HG03354 (cell line): ENCODE data around the gene SEMA3D.

ENCODE experiments used
- ATAC-seq: cut with Tn5 transposase; IDR thresholded peaks from one replicate; pipeline ENCODE4 v1.9.1; 2021; ENCODE audit warnings: mild to moderate bottlenecking; ENCODE audit not compliant: unreplicated experiment, poor library complexity, severe bottlenecking

Gene SEMA3D

DNA sequence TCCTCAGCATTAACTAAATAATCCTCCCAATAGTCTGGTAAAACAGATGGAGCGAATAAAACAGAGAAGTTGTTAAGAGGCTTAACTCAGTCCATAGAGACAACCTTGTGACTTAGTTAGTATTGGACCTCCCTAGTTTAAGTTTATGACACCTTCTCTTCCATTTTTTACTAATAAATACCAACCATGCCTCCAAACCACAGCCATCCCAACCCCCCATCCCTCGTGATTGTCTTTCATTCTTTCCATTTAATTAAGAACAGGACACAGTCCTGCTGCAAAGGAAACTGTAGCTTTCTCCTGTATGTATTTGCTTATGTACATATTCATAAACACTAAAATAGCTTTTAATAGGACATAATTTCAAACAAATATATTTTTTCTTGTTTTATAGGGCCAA lies 238.2 kb downstream of the SEMA3D start:
- no peak for ATAC-seq

DNA sequence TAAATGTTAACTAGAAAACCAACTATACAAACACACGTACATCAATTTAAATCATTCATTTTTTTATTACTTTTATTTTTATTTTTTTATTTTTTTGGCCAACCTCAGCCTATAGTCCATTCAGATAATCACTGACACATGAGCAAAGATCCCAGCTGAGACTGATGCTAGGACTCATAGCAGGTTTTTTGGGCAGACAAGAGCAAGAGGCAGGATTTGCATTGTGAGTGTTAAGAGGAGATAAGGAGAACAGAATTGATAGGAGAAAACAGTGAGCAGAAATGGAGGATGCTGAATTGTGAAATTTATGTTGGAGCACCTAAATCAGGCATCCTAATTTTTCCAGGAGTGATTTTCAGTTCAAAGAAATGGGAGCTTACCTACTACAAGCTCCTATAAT lies 240.3 kb downstream of the SEMA3D start:
- no peak for ATAC-seq
